Ovary (tissue), 9 donors: ENCODE data around the gene GSN. TPM values are rescaled to one million over a fixed set of nuclear protein-coding genes. Genes with fewer than 3 reads are reported as not detected.

Source experiments
- DNase-seq, 5 donors: peaks; one replicate each; pipeline ENCODE4 v3.0.0-alpha.2; 2019 to 2020
- H3K27ac ChIP-seq, 2 donors: fragments of 200-600 bp; one replicate each; pipeline versions ENCODE4 v1.5.1 to v1.8.0; 2019 to 2022
- H3K27me3 ChIP-seq: fragments of 200-600 bp; one replicate; pipeline ENCODE4 v1.8.0; 2022
- H3K36me3 ChIP-seq: fragments of 200-600 bp; sonication (generic); one replicate; pipeline ENCODE4 v1.5.1; 2019
- H3K4me1 ChIP-seq: one replicate; pipeline ENCODE4 v1.8.1; 2013; ENCODE audit warnings: mild to moderate bottlenecking, moderate library complexity; ENCODE audit not compliant: insufficient read depth
- H3K4me3 ChIP-seq: fragments of 200-600 bp; sonication (generic); one replicate; pipeline ENCODE4 v1.5.1; 2017
- H3K9me3 ChIP-seq, 2 donors: fragments of 200-600 bp in 1 of 2; sonication (generic) in 1 of 2; one replicate each; pipeline versions ENCODE4 v1.5.1 to v1.8.1; 2013 to 2019; ENCODE audit warnings: mild to moderate bottlenecking in 1 of 2, moderate library complexity in 1 of 2
- EP300 ChIP-seq: sonication (generic); formaldehyde crosslinking; IDR thresholded peaks from one replicate; pipeline ENCODE4 v1.6.1; 2017; ENCODE audit warnings: antibody characterized with exemption
- POLR2A ChIP-seq: fragments of 450-650 bp; IDR thresholded peaks from one replicate; pipeline ENCODE4 v1.6.1; 2017; ENCODE audit warnings: antibody characterized with exemption, mild to moderate bottlenecking, moderate library complexity
- WGBS, 3 donors: extraction: QIAGEN DNeasy Blood & Tissue Kit in 1 of 3; methylation state at CpG; one replicate each; pipeline versions ENCODE4 v1.1.5 to v1.1.7; 2013 to 2017; 5-methylcytosine and 5-hydroxymethylcytosine counted together
- intact Hi-C, 4 donors: fragments of 100-400 bp; cut with DNase I; formaldehyde crosslinking; loops; one replicate each; pipeline versions ENCODE4 v1.11.0 to v1.15.1; 2022 to 2023
- polyA plus RNA-seq, 2 donors: library from polyadenylated mRNA; stranded (reverse); fragments of 200-250 nt in 1 of 2; fragments of 350-450 nt in 1 of 2; fragmentation: Illumina TruSeq in 1 of 2; extraction: RNeasy Lipid Tissue Mini Kit (QIAGEN cat#74804) in 1 of 2; gene quantifications; one replicate each; pipeline ENCODE4 v1.2.3, GENCODE V29; 2013 to 2014
- total RNA-seq, 7 donors: library from RNA; depleted of rRNA in 2 of 7; stranded (reverse); fragments of >200 nt in 2 of 7; fragmentation: NEBNext Ultra II Directional in 3 of 7; extraction: Animal tissue kit (Norgen Biotek cat#: 25700) in 3 of 7; gene quantifications; one replicate each; pipeline versions ENCODE4 v1.1.0 to v1.2.4, GENCODE V29; 2016 to 2023
- TF ChIP-seq, protein P1 (sequence below), 3 donors: fragments of 450-650 bp in 2 of 3; fragments of 200-600 bp in 1 of 3; IDR thresholded peaks; one replicate each; pipeline versions ENCODE4 v1.5.1 to v1.8.0; 2016 to 2022; ENCODE audit warnings: antibody characterized with exemption in 3 of 3, mild to moderate bottlenecking in 1 of 3
- donor health status: DM: no; HTN: no; CAD: no; lungs with moderate emphysema.
- donor health status: DM: no; HTN: no; CAD: no.
- donor health status: Bipolar disorder and iron deficiency.
- donor health status: DM: yes; HTN: yes; CAD: no.
- donor health status: DM: no; HTN: no; CAD: no.
- donor health status: DM: yes; HTN: yes; CAD: no.

The GSN gene
- total and polyA plus RNA-seq, 9 donors: 188 to 706 (median 370) TPM

DNA sequence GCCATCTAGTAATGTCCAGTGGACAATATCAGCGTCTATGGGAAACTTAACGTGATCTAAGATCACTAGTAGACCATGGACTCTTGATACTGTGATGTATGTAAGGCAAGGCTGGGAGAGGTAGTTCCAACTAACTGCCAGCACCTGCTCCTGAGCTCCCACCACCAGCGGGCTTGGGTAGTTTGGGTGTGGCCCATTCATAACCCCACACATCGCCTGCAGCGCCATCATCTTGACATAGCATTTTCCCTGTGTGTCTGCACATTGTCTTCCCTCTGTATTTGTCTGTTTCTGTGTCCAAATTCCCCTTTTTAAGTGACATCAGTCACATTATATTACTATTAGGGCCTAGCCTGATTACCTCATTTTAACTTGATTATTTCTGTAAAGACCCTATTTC, 28.1 kb upstream of the GSN start:
- no peak for DNase-seq
- TF ChIP-seq, protein P1, sequence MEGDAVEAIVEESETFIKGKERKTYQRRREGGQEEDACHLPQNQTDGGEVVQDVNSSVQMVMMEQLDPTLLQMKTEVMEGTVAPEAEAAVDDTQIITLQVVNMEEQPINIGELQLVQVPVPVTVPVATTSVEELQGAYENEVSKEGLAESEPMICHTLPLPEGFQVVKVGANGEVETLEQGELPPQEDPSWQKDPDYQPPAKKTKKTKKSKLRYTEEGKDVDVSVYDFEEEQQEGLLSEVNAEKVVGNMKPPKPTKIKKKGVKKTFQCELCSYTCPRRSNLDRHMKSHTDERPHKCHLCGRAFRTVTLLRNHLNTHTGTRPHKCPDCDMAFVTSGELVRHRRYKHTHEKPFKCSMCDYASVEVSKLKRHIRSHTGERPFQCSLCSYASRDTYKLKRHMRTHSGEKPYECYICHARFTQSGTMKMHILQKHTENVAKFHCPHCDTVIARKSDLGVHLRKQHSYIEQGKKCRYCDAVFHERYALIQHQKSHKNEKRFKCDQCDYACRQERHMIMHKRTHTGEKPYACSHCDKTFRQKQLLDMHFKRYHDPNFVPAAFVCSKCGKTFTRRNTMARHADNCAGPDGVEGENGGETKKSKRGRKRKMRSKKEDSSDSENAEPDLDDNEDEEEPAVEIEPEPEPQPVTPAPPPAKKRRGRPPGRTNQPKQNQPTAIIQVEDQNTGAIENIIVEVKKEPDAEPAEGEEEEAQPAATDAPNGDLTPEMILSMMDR (IDR thresholded peaks at IDR 0.05): no peak
- no peak for TF ChIP-seq POLR2A
- no peak for TF ChIP-seq EP300
- H3K27me3 ChIP-seq: no peaks in the 10 kb centered on the region
- no peak overlapping the region for H3K27ac ChIP-seq
- WGBS, 3 donors: 95 to 98% (median 98%) methylated on average over 5 of the region's 5 CpGs
- no peak overlapping the region for H3K4me3 ChIP-seq
- H3K4me1 ChIP-seq: peaks cover 3% of the 10 kb centered on the region
- no peaks in the 10 kb centered on the region for H3K9me3 ChIP-seq
- intact Hi-C loops: no loop called here
- H3K36me3 ChIP-seq: no peaks in the 10 kb centered on the region

DNA sequence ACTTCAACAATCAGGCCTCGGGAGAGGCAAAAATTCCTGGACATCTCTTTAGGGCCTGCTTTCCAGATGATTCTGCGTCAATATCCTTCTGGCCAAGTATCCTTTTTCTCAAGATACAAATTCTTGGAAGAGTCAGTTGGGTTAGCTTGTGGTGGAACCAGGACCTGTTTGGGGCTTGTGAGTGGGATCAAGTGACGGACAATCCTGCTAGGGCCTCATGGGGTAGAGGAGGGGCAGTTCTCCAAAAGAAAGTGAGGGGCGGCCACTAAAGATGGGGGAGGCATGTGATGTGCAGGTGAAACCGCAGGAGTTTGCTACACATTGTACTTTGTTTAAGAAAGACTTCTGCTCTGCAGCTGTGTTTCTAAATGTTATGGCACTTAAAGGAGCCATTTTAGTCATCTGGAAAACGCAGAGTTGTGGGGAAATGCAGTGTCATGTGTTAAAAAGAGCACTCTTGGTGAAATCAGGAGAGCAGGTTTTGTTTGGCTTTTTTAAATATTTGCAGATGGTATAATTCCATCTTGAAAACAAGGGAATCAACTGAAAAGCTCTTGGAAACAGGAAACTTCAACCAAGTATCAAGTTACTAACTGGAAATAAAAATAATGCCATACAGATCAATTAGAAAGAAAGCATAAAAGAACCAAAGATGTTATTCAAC, 27.4 kb upstream of the GSN start:
- Histone ChIP-seq H3K36me3 (no peaks in the 10 kb centered on the region), H3K4me3 (no peak overlapping the region), H3K9me3 (no peaks in the 10 kb centered on the region), H3K4me1 (peaks cover 3% of the 10 kb centered on the region), H3K27me3 (no peaks in the 10 kb centered on the region), H3K27ac (no peak overlapping the region)
- DNase-seq: no peak
- intact Hi-C loops: no loop called here
- 60 to 73% (median 63%) methylated on average over 6 of the region's 6 CpGs for WGBS, 3 donors
- TF ChIP-seq POLR2A (no peak), EP300 (no peak)
- TF ChIP-seq, protein P1 (IDR thresholded peaks at IDR 0.05): no peak

DNA sequence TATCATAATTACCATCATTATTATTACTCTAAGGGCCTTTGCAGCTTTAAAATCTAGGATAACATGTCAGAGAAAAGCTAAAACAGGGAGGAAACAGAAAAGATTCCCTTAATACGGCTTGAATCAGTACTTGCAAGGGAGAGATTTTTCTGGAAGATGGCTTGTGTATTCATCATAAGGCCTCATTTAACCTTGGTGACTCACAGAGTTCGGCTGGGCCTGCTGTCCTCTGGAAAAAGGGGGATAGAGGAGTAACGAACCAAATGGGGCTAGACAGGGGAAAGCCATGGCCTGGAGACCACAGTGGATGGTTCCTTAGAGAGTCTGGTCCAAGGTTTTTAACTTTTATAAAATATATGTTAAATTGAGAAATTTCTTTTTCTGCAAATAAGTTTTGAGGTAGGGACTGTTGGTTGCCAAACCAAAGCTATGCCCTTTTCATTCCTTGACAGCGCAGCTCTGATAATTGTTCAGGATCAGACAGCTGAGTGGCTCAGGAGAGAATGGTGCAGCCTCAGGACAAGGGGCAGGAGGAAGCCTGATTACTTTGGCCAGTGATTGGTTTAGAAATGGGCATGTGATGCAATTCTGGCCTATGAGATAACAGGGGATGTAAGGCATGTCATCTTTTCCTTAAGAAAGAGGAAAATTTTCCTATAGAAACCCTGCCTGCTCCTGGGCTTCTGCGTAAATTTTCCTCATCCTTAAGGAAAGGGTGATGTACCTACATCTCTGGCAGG, 25.6 kb upstream of the GSN start:
- H3K4me3 ChIP-seq: no peak overlapping the region
- intact Hi-C loops: no loop called here
- H3K36me3 ChIP-seq: no peaks in the 10 kb centered on the region
- WGBS, 3 donors: 46 to 58% (median 47%) methylated on average over 5 of the region's 5 CpGs
- no peaks in the 10 kb centered on the region for H3K27me3 ChIP-seq
- H3K9me3 ChIP-seq: no peaks in the 10 kb centered on the region
- DNase-seq: no peak
- H3K4me1 ChIP-seq: peaks cover 3% of the 10 kb centered on the region
- no peak overlapping the region for H3K27ac ChIP-seq
- TF ChIP-seq POLR2A (no peak), EP300 (no peak)
- TF ChIP-seq, protein P1 (IDR thresholded peaks at IDR 0.05): no peak

DNA sequence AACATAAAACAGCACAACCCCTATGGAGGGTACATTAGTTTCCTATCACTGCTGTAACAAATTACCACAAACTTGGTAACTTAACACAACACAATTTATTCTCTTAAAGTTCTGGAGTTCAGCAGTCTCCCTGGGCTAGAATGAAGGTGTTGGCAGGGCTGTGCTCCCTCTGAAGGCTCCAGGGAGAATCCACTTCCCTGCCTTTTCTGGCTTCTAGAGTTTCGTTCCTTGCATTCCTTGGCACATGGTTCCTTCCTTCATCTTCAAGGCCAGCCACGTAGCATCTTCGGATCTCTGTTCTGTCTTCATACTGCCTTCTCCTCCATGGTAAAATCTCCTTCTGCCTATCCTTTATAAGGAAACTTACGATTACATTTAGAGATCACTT, 25.0 kb upstream of the GSN start:
- Histone ChIP-seq H3K9me3 (no peaks in the 10 kb centered on the region), H3K36me3 (no peaks in the 10 kb centered on the region), H3K4me1 (peaks cover 3% of the 10 kb centered on the region), H3K27me3 (no peaks in the 10 kb centered on the region), H3K27ac (no peak overlapping the region), H3K4me3 (no peak overlapping the region)
- no peak for DNase-seq
- intact Hi-C loops: no loop called here
- WGBS, 3 donors: 64 to 71% (median 69%) methylated on average over 4 of the region's 4 CpGs
- TF ChIP-seq, protein P1 (IDR thresholded peaks at IDR 0.05): no peak
- TF ChIP-seq EP300 (no peak), POLR2A (no peak)
